B cell (primary cell): ENCODE data around the gene CASZ1. TPM values are rescaled to one million over a fixed set of nuclear protein-coding genes. Genes with fewer than 3 reads are reported as not detected.

Experiments used
- ATAC-seq: fragments of 200-7000 bp; cut with Tn5 transposase; one replicate; pipeline ENCODE4 v1.10.0; 2021; ENCODE audit warnings: low read depth, mild to moderate bottlenecking, moderate number of reproducible peaks, moderate library complexity
- CTCF ChIA-PET: fragments of 350-600 bp; sonication (Branson Sonifier 250); formaldehyde crosslinking; loops from one replicate; lab custom pipeline; 2021; ENCODE audit warnings: antibody characterized with exemption, inconsistent platforms; lab: Charles Lee
- POLR2A ChIA-PET: fragments of 350-600 bp; sonication (Branson Sonifier 250); formaldehyde crosslinking; loops from one replicate; lab custom pipeline; 2021; ENCODE audit warnings: antibody characterized with exemption; lab: Charles Lee
- DNase-seq: peaks from one replicate; pipeline ENCODE4 v3.0.0; 2013
- H2AFZ ChIP-seq: 2 replicates; pipeline ENCODE4 v1.6.1; 2012; ENCODE audit warnings: mild to moderate bottlenecking, low read depth, low read length; ENCODE audit not compliant: insufficient read depth, poor library complexity, severe bottlenecking
- H3K27ac ChIP-seq, 2 donors: 1 replicate in 1 of 2; 2 replicates in 1 of 2; pipeline ENCODE4 v1.5.1; 2012 to 2013; ENCODE audit warnings: low read length in 2 of 2, mild to moderate bottlenecking in 2 of 2, moderate library complexity in 1 of 2
- H3K27me3 ChIP-seq, 4 experiments: fragments of 200-600 bp in 1 of 4; sonication (generic) in 1 of 4; replicated peaks in 1 of 4; 1 replicate in 2 of 4; 2 replicates in 2 of 4; pipeline versions ENCODE4 v1.6.1 to v1.7.0; 2013 to 2016; ENCODE audit warnings: low read length in 3 of 4, mild to moderate bottlenecking in 2 of 4, mixed read lengths in 1 of 4, moderate library complexity in 1 of 4; ENCODE audit not compliant: insufficient read depth in 4 of 4, control insufficient read depth in 3 of 4; ENCODE audit errors: control extremely low read depth in 1 of 4
- H3K36me3 ChIP-seq, 2 experiments: replicated peaks in 1 of 2; 1 replicate in 1 of 2; 2 replicates in 1 of 2; pipeline versions ENCODE4 v1.6.1 to v1.7.1; 2013; ENCODE audit warnings: low read length in 1 of 2; ENCODE audit not compliant: insufficient read depth in 2 of 2, control insufficient read depth in 1 of 2; ENCODE audit errors: control extremely low read depth in 1 of 2, extremely low read depth in 1 of 2
- H3K4me1 ChIP-seq, 2 donors: fragments of 200-600 bp in 1 of 2; sonication (generic) in 1 of 2; 1 replicate in 1 of 2; 2 replicates in 1 of 2; pipeline versions ENCODE4 v1.5.1 to v1.6.1; 2013 to 2017; ENCODE audit warnings: low read length in 2 of 2; ENCODE audit not compliant: control insufficient read depth in 2 of 2, insufficient read depth in 2 of 2
- H3K4me2 ChIP-seq: replicated peaks from 2 replicates; pipeline ENCODE3; 2012; ENCODE audit warnings: mild to moderate bottlenecking, low read depth, low read length; ENCODE audit not compliant: poor library complexity, severe bottlenecking
- H3K4me3 ChIP-seq, 5 experiments: fragments of 200-600 bp in 1 of 5; sonication (generic) in 1 of 5; 1 replicate in 3 of 5; 2 replicates in 2 of 5; pipeline versions ENCODE4 v1.5.1 to v1.7.0; 2011 to 2016; ENCODE audit warnings: low read length in 4 of 5, mild to moderate bottlenecking in 4 of 5, low read depth in 2 of 5, control low read depth in 1 of 5, moderate library complexity in 1 of 5; ENCODE audit not compliant: insufficient read depth in 1 of 5; ENCODE audit errors: control extremely low read depth in 1 of 5, extremely low read depth in 1 of 5
- H3K79me2 ChIP-seq: fragments of 200-600 bp; sonication (generic); one replicate; pipeline ENCODE4 v1.6.0; 2016; ENCODE audit warnings: low read length; ENCODE audit not compliant: control insufficient read depth, insufficient read depth
- H3K9ac ChIP-seq: fragments of 200-600 bp; sonication (generic); 2 replicates; pipeline ENCODE4 v1.6.1; 2017; ENCODE audit warnings: mild to moderate bottlenecking, low read length, moderate library complexity
- H3K9me3 ChIP-seq, 3 donors: one replicate each; pipeline versions ENCODE4 v1.6.1 to v1.7.1; 2013; ENCODE audit warnings: low read length in 2 of 3; ENCODE audit not compliant: control insufficient read depth in 2 of 3, insufficient read depth in 1 of 3; ENCODE audit errors: control extremely low read depth in 1 of 3
- H4K20me1 ChIP-seq: 2 replicates; pipeline ENCODE4 v1.6.0; 2012; ENCODE audit warnings: mild to moderate bottlenecking, low read length; ENCODE audit not compliant: insufficient read depth, control insufficient read depth, poor library complexity, severe bottlenecking
- H3K27ac Mint-ChIP-seq: one replicate; pipeline ENCODE4 v1.8.0; 2021; ENCODE audit warnings: mixed read lengths
- H3K27me3 Mint-ChIP-seq: one replicate; pipeline ENCODE4 v1.8.0; 2021; ENCODE audit warnings: mixed read lengths
- H3K4me1 Mint-ChIP-seq: one replicate; pipeline ENCODE4 v1.8.0; 2021; ENCODE audit warnings: mixed read lengths
- H3K4me3 Mint-ChIP-seq: one replicate; pipeline ENCODE4 v1.8.0; 2021; ENCODE audit warnings: mixed read lengths
- H3K9me3 Mint-ChIP-seq: one replicate; pipeline ENCODE4 v1.8.0; 2022; ENCODE audit warnings: mixed read lengths; ENCODE audit not compliant: insufficient read depth
- EZH2 ChIP-seq: IDR thresholded peaks from 2 replicates; pipeline ENCODE4 v1.6.1; 2012; ENCODE audit warnings: borderline replicate concordance, low read depth, mild to moderate bottlenecking, moderate library complexity, low read length; ENCODE audit not compliant: insufficient read depth, poor library complexity, severe bottlenecking
- WGBS: methylation state at CpG from one replicate; pipeline ENCODE4 v1.1.5; 2013; ENCODE audit warnings: missing lambda C conversion rate; ENCODE audit not compliant: insufficient coverage; 5-methylcytosine and 5-hydroxymethylcytosine counted together
- intact Hi-C: fragments of 100-400 bp; cut with micrococcal nuclease; formaldehyde crosslinking; loops from one replicate; pipeline ENCODE4 v1.10.0; 2022
- polyA plus RNA-seq: library from polyadenylated mRNA; depleted of rRNA; stranded (reverse); fragments of >200 nt; gene quantifications from 2 replicates; pipeline ENCODE4 v1.2.3, GENCODE V29; 2012
- total RNA-seq, 2 donors: library from RNA; stranded (reverse); fragments of 120-200 nt in 1 of 2; gene quantifications; 1 replicate in 1 of 2; 2 replicates in 1 of 2; pipeline versions ENCODE4 v1.2.3 to v1.2.4, GENCODE V29; 2013 to 2022
- TF ChIP-seq, protein P1 (sequence below): fragments of 200-600 bp; IDR thresholded peaks from one replicate; pipeline ENCODE4 v1.8.0; 2022; ENCODE audit warnings: antibody characterized with exemption, mild to moderate bottlenecking

Gene CASZ1
- total and polyA plus RNA-seq, 2 donors (not counting 1 experiment from before 2014, with no cell fraction given) = 9.5 to 27.2 TPM

GRCh38 chr1:10713614-10714013 is 82.8 kb downstream of the CASZ1 start:
- Histone ChIP-seq H3K27ac (no peak overlapping the region), H3K4me2 (no peak overlapping the region), H3K9me3 (no peaks in the 10 kb centered on the region), H3K79me2 (no peaks in the 10 kb centered on the region), H2AFZ (no peak overlapping the region), H3K36me3 (no peaks in the 10 kb centered on the region), H3K27me3 (peaks cover 0 to 2% (median 0%) of the 10 kb centered on the region in 4 experiments), H4K20me1 (no peaks in the 10 kb centered on the region), H3K9ac (no peak overlapping the region), H3K4me1 (peaks cover 0 to 4% of the 10 kb centered on the region in 2 donors), H3K4me3 (no peak overlapping the region)
- no peak overlapping the region for H3K27ac Mint-ChIP-seq
- H3K4me1 Mint-ChIP-seq = peaks cover 4% of the 10 kb centered on the region
- intact Hi-C loops = no loop called here
- CTCF ChIA-PET = interaction anchor here (0.5 kb wide), 1 partner anchor 48 kb away, joined by 3 read pairs; no protein-coding TSS in a partner anchor
- POLR2A ChIA-PET = no interaction called here
- TF ChIP-seq, protein P1, sequence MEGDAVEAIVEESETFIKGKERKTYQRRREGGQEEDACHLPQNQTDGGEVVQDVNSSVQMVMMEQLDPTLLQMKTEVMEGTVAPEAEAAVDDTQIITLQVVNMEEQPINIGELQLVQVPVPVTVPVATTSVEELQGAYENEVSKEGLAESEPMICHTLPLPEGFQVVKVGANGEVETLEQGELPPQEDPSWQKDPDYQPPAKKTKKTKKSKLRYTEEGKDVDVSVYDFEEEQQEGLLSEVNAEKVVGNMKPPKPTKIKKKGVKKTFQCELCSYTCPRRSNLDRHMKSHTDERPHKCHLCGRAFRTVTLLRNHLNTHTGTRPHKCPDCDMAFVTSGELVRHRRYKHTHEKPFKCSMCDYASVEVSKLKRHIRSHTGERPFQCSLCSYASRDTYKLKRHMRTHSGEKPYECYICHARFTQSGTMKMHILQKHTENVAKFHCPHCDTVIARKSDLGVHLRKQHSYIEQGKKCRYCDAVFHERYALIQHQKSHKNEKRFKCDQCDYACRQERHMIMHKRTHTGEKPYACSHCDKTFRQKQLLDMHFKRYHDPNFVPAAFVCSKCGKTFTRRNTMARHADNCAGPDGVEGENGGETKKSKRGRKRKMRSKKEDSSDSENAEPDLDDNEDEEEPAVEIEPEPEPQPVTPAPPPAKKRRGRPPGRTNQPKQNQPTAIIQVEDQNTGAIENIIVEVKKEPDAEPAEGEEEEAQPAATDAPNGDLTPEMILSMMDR = no peak
- DNase-seq (no peak), ATAC-seq (no peak)
- 100% methylated on average over 5 of the region's 7 CpGs for WGBS
- peaks cover 11% of the 10 kb centered on the region for H3K27me3 Mint-ChIP-seq
- no peak overlapping the region for H3K4me3 Mint-ChIP-seq
- H3K9me3 Mint-ChIP-seq = no peaks in the 10 kb centered on the region

- Histone ChIP-seq H3K9me3 (no peaks in the 10 kb centered on the region), H3K4me3 (no peak overlapping the region), H4K20me1 (no peaks in the 10 kb centered on the region), H3K79me2 (no peaks in the 10 kb centered on the region), H3K9ac (no peak overlapping the region), H2AFZ (no peak overlapping the region), H3K4me2 (no peak overlapping the region), H3K36me3 (no peaks in the 10 kb centered on the region), H3K4me1 (peaks cover 0 to 4% of the 10 kb centered on the region in 2 donors), H3K27ac (no peak overlapping the region), H3K27me3 (no peaks in the 10 kb centered on the region)
- peaks cover 11% of the 10 kb centered on the region for H3K27me3 Mint-ChIP-seq
- H3K4me3 Mint-ChIP-seq = no peak overlapping the region
- intact Hi-C loops = no loop called here
- CTCF ChIA-PET = no interaction called here
- H3K4me1 Mint-ChIP-seq = peaks cover 4% of the 10 kb centered on the region
- H3K27ac Mint-ChIP-seq = no peak overlapping the region
- DNase-seq (no peak), ATAC-seq (no peak)
- H3K9me3 Mint-ChIP-seq = no peaks in the 10 kb centered on the region
- POLR2A ChIA-PET = no interaction called here
- TF ChIP-seq, protein P1 = no peak
- TF ChIP-seq EZH2 = no peak
- WGBS = 88% methylated on average over 18 of the region's 25 CpGs
These were observed 83.7 kb downstream of the CASZ1 start for GRCh38 chr1:10712568-10713362.
